SIG-M5 treated with dmso at 0.1 percent for 504 hours (cell line): ENCODE data around the gene ILKAP.
A peak's percentile ranks its signal among the peaks of the same experiment; 100 is the strongest.

ENCODE experiments used
- DNase-seq: peaks from one replicate; lab custom pipeline; 2025; ENCODE audit not compliant: unreplicated experiment; lab: John Stamatoyannopoulos, UW

ILKAP gene

DNA sequence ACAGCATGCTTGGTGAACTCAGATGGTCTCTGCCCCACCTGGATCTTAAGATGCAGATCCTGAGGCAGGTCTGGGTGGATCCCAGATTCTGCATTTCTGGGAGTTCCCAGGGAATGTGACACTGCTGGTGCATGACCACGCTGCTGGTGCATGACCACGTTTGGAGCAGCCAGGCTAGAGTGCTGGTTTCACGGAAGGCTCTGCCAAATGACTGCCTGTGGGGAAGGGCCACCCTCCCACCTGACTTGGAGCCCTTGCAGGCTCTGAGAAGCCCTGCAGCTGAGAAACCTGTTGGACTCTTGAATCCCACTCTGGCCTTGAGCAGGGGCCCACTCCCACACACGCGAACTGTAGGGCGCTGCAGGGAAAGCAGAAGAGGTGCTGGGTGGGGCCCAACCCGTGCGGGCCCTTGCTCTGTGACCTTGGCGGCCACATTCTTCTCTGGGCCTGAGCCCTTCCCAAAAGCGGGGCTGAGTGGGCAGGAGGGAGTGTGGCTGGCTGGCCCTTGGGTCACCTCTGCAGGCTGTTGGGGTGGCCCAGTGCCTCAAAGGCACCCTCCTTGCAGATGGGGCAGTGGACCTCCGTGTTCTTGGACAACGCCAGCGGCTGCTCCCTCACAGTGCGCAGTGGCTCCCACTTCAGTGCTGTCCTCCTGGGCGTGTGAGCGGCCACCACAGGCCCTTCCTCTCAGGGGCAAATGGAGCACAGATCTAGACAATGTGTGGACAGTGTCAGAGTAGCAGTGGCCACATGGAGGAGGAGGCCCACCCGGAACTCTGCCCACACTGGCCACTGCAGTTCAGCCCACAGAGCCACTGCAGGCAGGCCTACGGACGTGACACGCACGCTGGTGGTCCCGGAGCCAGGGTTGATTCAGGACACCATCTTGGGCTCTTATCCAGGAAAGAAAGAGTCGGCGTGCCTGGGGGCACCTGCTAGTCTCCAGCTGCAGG lies 36.8 kb downstream of the ILKAP start:
- no peak for DNase-seq

GRCh38 chr2:238165288-238165921 lies 38.1 kb downstream of the ILKAP start:
- no peak for DNase-seq

GRCh38 chr2:238164906-238165287 lies 38.6 kb downstream of the ILKAP start:
- no peak for DNase-seq

DNA sequence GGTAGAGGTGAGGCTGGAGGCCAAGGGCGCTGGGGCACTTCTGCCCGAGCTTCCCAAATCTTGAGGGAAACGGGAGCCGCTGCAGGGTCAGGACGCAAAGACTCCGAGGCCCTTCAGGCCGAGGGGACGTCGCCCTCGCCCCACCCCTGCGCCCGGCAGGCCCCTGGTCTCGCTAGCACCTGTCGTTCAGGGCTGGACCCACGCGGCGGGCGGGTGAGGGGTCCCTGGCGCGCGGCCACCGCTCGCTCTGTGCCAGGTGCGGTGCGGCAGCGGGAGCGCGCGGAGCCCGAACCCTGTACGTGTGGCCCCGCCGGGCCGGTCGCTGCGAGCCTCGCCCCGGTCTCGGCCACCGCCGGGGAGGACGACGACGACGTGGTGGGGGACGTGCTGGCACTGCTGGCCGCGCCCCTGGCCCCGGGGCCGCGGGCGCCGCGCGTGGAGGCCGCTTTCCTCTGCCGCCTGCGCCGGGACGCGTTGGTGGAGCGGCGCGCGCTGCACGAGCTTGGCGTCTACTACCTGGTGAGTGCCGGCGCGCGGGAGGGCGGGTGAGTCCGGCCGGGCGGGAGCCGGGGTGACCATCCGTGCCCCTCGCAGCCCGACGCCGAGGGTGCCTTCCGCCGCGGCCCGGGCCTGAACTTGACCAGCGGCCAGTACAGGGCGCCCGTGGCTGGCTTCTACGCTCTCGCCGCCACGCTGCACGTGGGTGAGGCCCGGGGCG lies 39.9 kb downstream of the ILKAP start:
- DNase-seq = no peak

- DNase-seq = no peak
Observed at GRCh38 chr2:238162846-238163441, 40.6 kb downstream of the ILKAP start.

GRCh38 chr2:238162251-238162845 lies 41.1 kb downstream of the ILKAP start:
- DNase-seq = no peak

DNA sequence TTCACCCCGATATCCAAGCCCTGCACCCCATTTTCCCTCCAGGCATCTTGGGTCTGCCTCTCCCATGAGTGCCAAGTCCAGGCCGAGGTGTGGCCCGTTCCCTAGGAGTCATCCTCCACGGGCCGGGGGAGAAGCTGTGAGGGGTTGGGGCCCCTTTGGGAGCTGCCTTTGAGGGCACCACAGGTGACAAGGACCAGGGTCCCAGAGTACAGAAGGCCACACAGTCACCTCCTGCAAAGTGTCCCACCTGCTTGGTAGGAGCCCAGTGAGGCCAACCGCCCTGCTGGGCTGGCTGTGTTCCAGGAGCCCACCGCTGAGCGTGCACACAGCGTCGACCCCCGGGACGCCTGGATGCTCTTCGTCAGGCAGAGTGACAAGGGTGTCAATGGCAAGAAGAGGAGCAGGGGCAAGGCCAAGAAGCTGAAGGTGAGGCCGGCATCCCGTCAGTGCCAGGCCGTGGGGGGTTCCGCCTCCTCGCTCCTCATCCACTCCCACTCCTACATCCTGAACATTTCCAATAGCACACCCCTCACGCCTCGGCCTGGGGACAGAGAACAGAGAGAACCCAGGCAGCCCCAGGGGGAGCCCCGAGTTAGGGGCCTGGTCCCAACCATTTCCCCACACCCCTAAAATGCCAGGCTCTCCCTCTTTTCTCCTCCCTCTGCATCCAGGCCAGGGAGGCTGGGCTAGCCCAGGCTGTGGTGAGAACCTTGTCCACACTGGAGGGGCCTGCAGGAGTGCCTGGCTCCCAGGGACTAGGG lies 42.0 kb downstream of the ILKAP start:
- DNase-seq = no peak

DNA sequence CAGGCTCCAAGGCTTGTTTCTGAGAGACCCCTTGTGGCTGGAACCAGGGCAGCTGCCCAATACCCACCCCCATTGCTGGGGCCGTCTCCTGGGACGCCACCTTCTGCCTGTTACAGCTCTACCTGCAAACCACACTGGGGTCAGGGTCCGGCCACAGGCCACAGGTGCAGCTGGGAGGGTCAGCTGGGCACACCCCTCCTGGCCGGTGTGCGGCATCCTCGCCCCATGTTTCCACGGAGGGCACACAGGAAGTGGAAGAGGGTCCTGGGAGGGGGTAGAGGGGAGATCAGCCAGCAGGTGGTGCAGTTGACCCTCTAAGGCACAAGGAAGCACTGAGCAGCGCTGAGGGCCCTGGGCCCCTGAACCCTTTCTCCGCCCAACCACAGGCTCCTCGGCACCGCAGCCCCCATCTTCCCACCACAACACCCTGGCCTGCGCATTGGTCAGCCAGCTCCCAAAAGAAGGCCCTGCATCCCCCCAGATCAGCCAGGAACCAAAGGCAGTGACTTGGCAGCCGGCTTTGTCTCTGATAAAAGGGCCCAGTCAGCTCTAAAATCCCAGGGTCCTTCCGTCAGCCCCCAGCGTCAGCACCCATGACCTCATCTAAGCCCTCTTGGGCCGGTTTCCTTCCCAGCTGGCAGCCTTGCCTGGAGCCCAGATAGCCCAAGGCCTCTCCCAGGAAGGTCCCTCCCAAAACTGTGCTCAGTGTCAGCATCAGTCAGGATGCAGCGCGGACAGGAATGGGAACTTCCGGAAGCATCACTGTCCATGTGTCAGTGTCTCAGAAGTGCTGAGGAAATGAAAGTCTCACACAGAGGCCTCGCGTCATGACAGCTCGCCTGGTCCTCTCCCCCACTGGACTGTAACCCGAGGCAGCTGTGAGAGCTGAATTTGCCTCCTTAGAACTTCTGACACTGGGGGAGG lies 43.0 kb downstream of the ILKAP start:
- no peak for DNase-seq

GRCh38 chr2:238159661-238160205 lies 43.8 kb downstream of the ILKAP start:
- no peak for DNase-seq

GRCh38 chr2:238159071-238159539 lies 44.4 kb downstream of the ILKAP start:
- no peak for DNase-seq

DNA sequence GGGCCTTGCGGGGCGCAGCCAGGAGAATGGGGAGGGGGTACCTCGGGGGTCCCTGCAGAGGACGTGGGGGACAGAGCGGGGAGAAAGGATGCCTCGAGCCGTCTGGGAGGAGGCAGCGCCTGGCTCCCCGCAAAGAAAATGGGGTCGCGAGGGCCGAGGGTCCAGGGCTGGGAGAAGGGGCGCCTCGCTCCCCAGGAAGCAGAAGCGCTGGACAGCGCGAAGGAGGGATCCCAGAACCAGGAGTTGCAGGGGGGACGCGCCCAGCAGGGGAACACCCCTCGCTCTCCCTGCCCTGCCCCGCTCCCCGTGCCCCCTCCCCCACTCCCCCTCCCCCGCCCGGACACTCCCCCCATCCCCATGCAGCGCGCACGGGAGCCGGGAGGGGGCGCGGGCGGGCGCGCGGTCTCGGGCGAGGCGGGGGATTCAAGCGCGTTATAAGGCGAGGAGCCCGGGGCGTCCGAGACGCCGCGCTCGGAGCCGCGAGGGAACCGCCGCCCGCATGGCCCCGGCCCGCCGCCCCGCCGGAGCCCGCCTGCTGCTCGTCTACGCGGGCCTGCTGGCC lies 44.9 kb downstream of the ILKAP start, which contains the start of gene ERFE:
Gene ERFE, plus strand, starts transcription at position 462 of the 562 bp plus-strand sequence. Its CDS starts 38 bp downstream, at position 500.
- peak; percentile 49 for DNase-seq

GRCh38 chr2:238158018-238158508 lies 45.4 kb downstream of the ILKAP start:
- DNase-seq = no peak

DNA sequence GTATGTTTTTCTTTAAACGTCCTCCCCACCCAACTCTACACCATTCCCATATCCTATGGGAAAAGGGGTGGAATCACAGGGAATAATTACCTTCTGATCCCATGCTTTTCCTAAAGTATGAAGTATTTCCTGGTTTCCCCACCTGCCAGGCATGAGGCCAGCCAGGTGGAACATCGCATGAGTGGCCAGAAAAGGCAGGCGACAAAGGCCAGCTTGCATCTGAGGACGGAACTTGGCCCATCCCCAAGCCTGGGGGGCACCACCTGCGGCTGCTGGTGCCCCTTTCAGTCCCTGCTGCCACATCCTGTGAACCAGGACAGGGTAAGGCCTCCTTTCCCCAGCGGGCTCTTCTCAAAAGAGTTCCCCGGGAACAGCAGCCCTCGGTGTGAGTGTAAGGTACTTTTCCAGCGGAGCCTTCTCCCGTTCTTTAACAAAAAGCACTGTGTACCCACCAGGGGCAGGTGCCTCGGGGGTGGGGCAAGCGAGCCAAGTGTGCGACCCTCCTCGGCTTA lies 45.9 kb downstream of the ILKAP start:
- no peak for DNase-seq

DNA sequence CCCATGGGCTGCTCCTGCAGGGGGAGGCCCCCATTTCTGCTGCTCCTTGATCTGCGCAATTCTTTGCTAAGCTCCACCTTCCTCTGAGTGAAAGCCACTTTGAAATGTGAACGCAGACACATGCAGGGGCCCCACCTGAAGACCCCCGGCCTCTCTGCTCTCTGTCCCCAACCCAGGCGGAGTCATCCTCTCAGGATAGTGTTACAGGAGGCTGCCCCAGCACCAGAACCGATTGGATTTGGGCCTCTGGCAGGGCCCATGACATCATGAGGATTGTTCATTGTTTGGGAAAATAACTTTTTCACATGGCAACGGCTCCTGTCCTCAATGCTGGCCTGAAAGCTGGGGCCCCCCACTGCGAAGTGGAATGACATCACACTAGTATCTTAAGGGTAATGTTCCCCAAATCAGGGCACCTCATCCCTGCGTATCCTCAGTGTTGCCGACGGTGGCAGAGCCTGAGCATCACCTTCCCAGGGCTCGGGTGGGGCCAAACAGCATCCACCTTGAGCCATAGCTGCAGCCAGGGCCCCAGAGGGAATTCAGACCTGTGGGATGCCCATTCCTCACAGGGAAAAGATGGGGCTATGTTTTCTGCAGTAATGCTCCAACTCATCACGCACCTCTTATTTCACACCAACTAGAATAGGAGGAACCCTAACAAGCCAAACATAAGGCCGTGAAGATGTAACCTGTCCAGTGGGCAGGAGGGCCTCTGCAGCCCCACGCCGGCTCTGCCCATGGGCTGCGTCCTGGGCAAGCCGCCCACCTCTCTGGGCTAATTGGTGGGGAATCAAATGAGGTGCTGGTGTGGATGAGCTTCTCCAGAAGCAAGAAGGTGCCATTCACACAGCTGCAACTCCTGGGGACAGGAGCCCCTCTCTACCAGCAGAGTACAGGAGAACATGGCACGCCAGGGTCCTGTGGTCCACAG lies 47.5 kb downstream of the ILKAP start:
- DNase-seq = no peak

- no peak for DNase-seq
Observed at GRCh38 chr2:238155051-238155760, 48.3 kb downstream of the ILKAP start.

DNA sequence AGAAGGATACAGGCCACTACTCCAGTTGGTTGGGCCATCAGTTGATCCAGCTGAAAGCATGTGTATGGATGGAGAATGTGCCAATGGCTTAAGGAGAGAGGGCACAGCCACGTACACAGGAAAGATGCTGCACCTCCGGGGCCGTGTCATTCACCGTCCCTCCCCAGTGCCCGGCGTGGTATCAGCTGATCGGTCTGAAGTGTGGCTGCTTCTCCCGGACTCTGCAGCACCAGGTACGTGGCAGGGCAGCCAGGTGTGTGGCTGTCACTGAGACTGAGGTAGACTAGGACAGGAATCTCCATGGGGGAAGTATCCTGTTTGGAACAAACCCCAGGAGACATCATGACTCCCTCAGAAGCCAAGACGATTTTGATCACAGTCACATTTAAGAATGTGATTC lies 48.9 kb downstream of the ILKAP start:
- DNase-seq = no peak
